Suprapubic skin (tissue), 4 donors: ENCODE measurements around the gene LPAR1. TPM values are rescaled to one million over a fixed set of nuclear protein-coding genes. Genes with fewer than 3 reads are reported as not detected.

Source experiments
- DNase-seq, 2 donors: peaks; one replicate each; pipeline ENCODE4 v3.0.0-alpha.2; 2019; ENCODE audit warnings: low spot score in 2 of 2
- H3K27ac ChIP-seq: fragments of 200-600 bp; sonication (generic); one replicate; pipeline ENCODE4 v1.5.1; 2019
- H3K27me3 ChIP-seq: fragments of 200-600 bp; sonication (generic); one replicate; pipeline ENCODE4 v1.5.1; 2019
- H3K36me3 ChIP-seq: fragments of 200-600 bp; sonication (generic); one replicate; pipeline ENCODE4 v1.5.1; 2019
- H3K4me1 ChIP-seq: fragments of 200-600 bp; sonication (generic); one replicate; pipeline ENCODE4 v1.5.1; 2019
- H3K4me3 ChIP-seq: fragments of 200-600 bp; sonication (generic); one replicate; pipeline ENCODE4 v1.5.1; 2019; ENCODE audit warnings: mild to moderate bottlenecking
- H3K9me3 ChIP-seq: fragments of 200-600 bp; sonication (generic); one replicate; pipeline ENCODE4 v1.5.1; 2019
- EP300 ChIP-seq: sonication (generic); formaldehyde crosslinking; IDR thresholded peaks from one replicate; pipeline ENCODE4 v1.6.1; 2017; ENCODE audit warnings: antibody characterized with exemption
- POLR2A ChIP-seq, 2 donors: fragments of 450-650 bp; IDR thresholded peaks; one replicate each; pipeline ENCODE4 v1.6.1; 2017; ENCODE audit warnings: antibody characterized with exemption in 2 of 2, mild to moderate bottlenecking in 2 of 2, moderate library complexity in 2 of 2
- POLR2AphosphoS5 ChIP-seq, 3 donors: sonication (generic); formaldehyde crosslinking; IDR thresholded peaks; one replicate each; pipeline ENCODE4 v1.6.1; 2017; ENCODE audit warnings: antibody characterized with exemption in 3 of 3
- WGBS: methylation state at CpG from one replicate; pipeline ENCODE4 v1.1.5; 2018; 5-methylcytosine and 5-hydroxymethylcytosine counted together
- total RNA-seq, 4 donors: library from RNA; depleted of rRNA; stranded (reverse); fragments of >200 nt; gene quantifications; one replicate each; pipeline ENCODE4 v1.1.0, GENCODE V29; 2016
- TF ChIP-seq, protein P1 (sequence below), 2 donors: fragments of 200-600 bp in 1 of 2; fragments of 450-650 bp in 1 of 2; sonication (generic) in 1 of 2; IDR thresholded peaks; one replicate each; pipeline ENCODE4 v1.5.1; 2016 to 2019; ENCODE audit warnings: antibody characterized with exemption in 2 of 2, mild to moderate bottlenecking in 1 of 2, moderate library complexity in 1 of 2

LPAR1 gene
- 10 to 100 TPM; 16.2 to 65.8 (median 23.5) TPM for total RNA-seq

GRCh38 chr9:111038331-111039230 lies at the start of gene LPAR1:
Gene LPAR1, minus strand, starts transcription at chr9:111038470. Its CDS starts 66,353 bp downstream, at chr9:110972117.
- H3K27ac ChIP-seq: peak within 1 kb of the TSS; percentile 96
- H3K4me1 ChIP-seq: peaks cover 44% of the 10 kb centered on the region
- H3K27me3 ChIP-seq: no peaks in the 10 kb centered on the region
- peak within 1 kb of the TSS; percentile 80 for H3K4me3 ChIP-seq
- no peaks in the 10 kb centered on the region for H3K36me3 ChIP-seq
- H3K9me3 ChIP-seq: no peaks in the 10 kb centered on the region
- no peak for TF ChIP-seq EP300
- TF ChIP-seq, protein P1, sequence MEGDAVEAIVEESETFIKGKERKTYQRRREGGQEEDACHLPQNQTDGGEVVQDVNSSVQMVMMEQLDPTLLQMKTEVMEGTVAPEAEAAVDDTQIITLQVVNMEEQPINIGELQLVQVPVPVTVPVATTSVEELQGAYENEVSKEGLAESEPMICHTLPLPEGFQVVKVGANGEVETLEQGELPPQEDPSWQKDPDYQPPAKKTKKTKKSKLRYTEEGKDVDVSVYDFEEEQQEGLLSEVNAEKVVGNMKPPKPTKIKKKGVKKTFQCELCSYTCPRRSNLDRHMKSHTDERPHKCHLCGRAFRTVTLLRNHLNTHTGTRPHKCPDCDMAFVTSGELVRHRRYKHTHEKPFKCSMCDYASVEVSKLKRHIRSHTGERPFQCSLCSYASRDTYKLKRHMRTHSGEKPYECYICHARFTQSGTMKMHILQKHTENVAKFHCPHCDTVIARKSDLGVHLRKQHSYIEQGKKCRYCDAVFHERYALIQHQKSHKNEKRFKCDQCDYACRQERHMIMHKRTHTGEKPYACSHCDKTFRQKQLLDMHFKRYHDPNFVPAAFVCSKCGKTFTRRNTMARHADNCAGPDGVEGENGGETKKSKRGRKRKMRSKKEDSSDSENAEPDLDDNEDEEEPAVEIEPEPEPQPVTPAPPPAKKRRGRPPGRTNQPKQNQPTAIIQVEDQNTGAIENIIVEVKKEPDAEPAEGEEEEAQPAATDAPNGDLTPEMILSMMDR (IDR thresholded peaks at IDR 0.05): no peak
- peak in 1 of 3 donors; percentile 6 for TF ChIP-seq POLR2AphosphoS5 (IDR thresholded peaks at IDR 0.05)
- peak in 1 of 2 donors; percentile 65 for TF ChIP-seq POLR2A (IDR thresholded peaks at IDR 0.05)
- WGBS: 3% methylated on average over 41 of the region's 72 CpGs
- DNase-seq: peak; percentile 88 to 90

- Histone ChIP-seq H3K9me3 (no peaks in the 10 kb centered on the region), H3K27ac (no peak overlapping the region), H3K27me3 (no peaks in the 10 kb centered on the region), H3K36me3 (no peaks in the 10 kb centered on the region), H3K4me1 (no peaks in the 10 kb centered on the region), H3K4me3 (no peak overlapping the region)
- WGBS: 71% methylated on average over 1 of the region's 1 CpG
- TF ChIP-seq POLR2AphosphoS5 (IDR thresholded peaks at IDR 0.05) (no peak), POLR2A (IDR thresholded peaks at IDR 0.05) (no peak), EP300 (no peak)
- TF ChIP-seq, protein P1 (IDR thresholded peaks at IDR 0.05): no peak
- DNase-seq: no peak
These were observed 40.2 kb upstream of the LPAR1 start for GRCh38 chr9:111078391-111079038.

DNA sequence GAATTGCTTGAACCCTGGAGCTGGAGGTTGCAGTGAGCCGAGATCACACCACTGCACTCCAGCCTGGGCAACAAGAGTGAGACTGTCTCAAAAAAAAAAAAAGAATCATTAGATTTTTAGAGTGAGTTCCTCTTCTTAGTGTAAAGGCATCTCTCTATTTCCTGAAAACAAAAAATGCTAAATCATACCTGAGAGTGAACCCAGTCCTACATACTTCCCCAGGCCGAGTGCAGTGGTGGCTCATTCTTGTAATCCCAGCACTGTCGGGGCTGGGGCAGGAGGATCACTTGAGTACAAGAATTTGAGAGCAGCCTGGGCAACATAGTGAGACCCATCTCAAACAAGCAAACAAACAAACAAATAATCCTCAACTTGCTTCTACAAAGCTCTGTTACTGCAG lies 38.2 kb upstream of the LPAR1 start:
- Histone ChIP-seq H3K4me3 (no peak overlapping the region), H3K36me3 (no peaks in the 10 kb centered on the region), H3K27ac (no peak overlapping the region), H3K27me3 (no peaks in the 10 kb centered on the region), H3K4me1 (no peaks in the 10 kb centered on the region), H3K9me3 (no peaks in the 10 kb centered on the region)
- no peak for DNase-seq
- no peak for TF ChIP-seq POLR2AphosphoS5 (IDR thresholded peaks at IDR 0.05)
- no peak for TF ChIP-seq POLR2A (IDR thresholded peaks at IDR 0.05)
- TF ChIP-seq, protein P1 (IDR thresholded peaks at IDR 0.05): no peak
- TF ChIP-seq EP300: no peak
- WGBS: 72% methylated on average over 3 of the region's 3 CpGs

- Histone ChIP-seq H3K9me3 (no peaks in the 10 kb centered on the region), H3K27me3 (no peaks in the 10 kb centered on the region), H3K36me3 (no peaks in the 10 kb centered on the region), H3K4me3 (no peak overlapping the region), H3K27ac (no peak overlapping the region), H3K4me1 (no peaks in the 10 kb centered on the region)
- DNase-seq: no peak
- WGBS: 75% methylated on average over 6 of the region's 6 CpGs
- TF ChIP-seq, protein P1 (IDR thresholded peaks at IDR 0.05): no peak
- no peak for TF ChIP-seq POLR2A (IDR thresholded peaks at IDR 0.05)
- no peak for TF ChIP-seq POLR2AphosphoS5 (IDR thresholded peaks at IDR 0.05)
- TF ChIP-seq EP300: no peak
These were observed 37.8 kb upstream of the LPAR1 start for GRCh38 chr9:111076042-111076441.

- no peaks in the 10 kb centered on the region for H3K9me3 ChIP-seq
- WGBS: 77% methylated on average over 3 of the region's 3 CpGs
These were observed 36.1 kb upstream of the LPAR1 start for GRCh38 chr9:111074395-111074794.

More at GRCh38 chr9:111074395-111074794, 36.1 kb upstream of the LPAR1 start:
- no peak for TF ChIP-seq EP300
- TF ChIP-seq POLR2A (IDR thresholded peaks at IDR 0.05): no peak
- TF ChIP-seq POLR2AphosphoS5 (IDR thresholded peaks at IDR 0.05): no peak
- TF ChIP-seq, protein P1 (IDR thresholded peaks at IDR 0.05): no peak
- Histone ChIP-seq H3K4me1 (no peaks in the 10 kb centered on the region), H3K4me3 (no peak overlapping the region), H3K27ac (no peak overlapping the region), H3K36me3 (no peaks in the 10 kb centered on the region), H3K27me3 (no peaks in the 10 kb centered on the region)
- DNase-seq: no peak
